Retinal pigment epithelial cell (primary cell): ENCODE data around the gene MMP24OS.

Source experiments
- DNase-seq: peaks from one replicate; pipeline ENCODE4 v3.0.0-alpha.2; 2010; ENCODE audit warnings: low read depth
- H3K4me3 ChIP-seq: 2 replicates; pipeline ENCODE4 v1.5.1; 2011; ENCODE audit warnings: mild to moderate bottlenecking, low read length, control low read depth, moderate library complexity
- CTCF ChIP-seq: conservative IDR thresholded peaks from 2 replicates; pipeline ENCODE4 v1.5.1; 2011; ENCODE audit warnings: low read depth, low read length, control low read depth, inconsistent platforms

MMP24OS gene

DNA sequence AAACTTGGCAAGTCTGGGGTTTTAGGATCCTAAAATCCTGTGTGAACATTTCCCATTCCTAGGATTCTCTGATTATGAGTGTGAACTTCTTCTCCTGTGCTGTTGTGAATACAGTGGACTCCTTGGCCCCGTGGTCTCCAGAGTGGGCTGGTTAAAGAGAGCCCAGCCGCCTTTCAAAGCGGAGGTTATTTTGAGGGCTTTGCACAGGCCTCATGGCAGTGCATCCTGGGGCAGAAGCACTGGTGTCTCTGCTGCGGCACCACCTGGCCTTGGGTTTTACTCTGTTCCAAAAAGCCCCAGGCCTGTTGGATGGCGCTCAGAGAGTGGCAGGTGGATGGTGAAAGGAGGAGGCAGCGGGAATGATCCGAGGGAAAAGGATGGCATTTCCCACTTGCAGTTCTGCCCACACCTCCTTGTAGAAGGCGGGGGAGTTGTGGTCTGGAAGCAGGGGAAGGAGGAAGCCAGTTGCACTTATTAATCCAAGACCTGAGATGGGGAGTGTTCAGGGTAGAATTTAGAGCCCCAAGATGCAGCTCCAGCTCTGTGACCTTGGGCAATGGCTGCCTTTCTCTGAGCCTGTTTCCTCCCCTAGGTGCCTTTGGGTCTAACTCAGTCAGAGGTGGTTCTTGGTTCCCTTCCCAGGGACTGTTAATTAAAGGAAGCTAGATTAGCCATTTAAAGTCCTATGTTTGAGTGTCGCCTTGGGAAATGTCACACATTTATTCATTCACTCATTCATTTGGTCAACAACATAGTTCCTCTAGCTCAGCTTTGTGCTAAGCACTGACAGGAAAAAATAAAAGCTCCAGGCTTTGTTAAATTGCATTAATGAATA is 29.1 kb downstream of the MMP24OS start:
- no peak overlapping the region for H3K4me3 ChIP-seq
- no peak for DNase-seq
- TF ChIP-seq CTCF = no peak

- H3K4me3 ChIP-seq = no peak overlapping the region
- no peak for TF ChIP-seq CTCF
- no peak for DNase-seq
Observed at GRCh38 chr20:35246723-35247122, 31.2 kb downstream of the MMP24OS start.

- DNase-seq = no peak
- no peak overlapping the region for H3K4me3 ChIP-seq
- TF ChIP-seq CTCF = no peak
Observed at GRCh38 chr20:35243986-35244385, 33.9 kb downstream of the MMP24OS start.

GRCh38 chr20:35243317-35243716 is 34.6 kb downstream of the MMP24OS start:
- TF ChIP-seq CTCF = no peak
- no peak overlapping the region for H3K4me3 ChIP-seq
- DNase-seq = no peak

DNA sequence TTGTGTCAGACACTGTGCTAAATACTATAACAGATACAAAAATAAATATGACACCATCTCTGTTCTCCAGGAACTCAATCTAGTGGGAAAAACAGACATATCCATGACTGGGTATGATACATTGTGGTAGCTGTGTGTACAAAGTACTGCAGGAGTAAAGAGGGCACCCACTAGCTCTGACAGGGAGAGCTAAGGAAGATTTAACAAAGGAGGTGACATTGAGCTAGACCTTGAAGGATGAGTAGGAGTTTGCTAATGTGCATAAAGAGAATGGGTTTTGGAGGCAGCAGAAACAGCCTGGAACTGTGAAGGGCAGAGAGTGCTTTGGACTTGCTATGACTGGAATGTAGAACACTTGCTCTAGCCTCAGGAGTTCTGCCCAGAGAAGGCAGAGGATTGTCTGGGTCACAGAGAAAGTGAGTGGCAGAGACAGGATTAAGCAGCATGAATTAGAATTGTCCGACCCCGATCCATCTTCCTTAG is 37.1 kb downstream of the MMP24OS start:
- no peak overlapping the region for H3K4me3 ChIP-seq
- DNase-seq = no peak
- TF ChIP-seq CTCF = no peak

- TF ChIP-seq CTCF = no peak
- no peak overlapping the region for H3K4me3 ChIP-seq
- DNase-seq = no peak
Observed at GRCh38 chr20:35240083-35240810, 37.7 kb downstream of the MMP24OS start.
